HL-60 (cell line): ENCODE results near the gene ANKS3.
"Not testable (repeated sequence)": the region's sequence is repeated elsewhere in the genome, so short reads cannot be mapped to it uniquely, and the experiment has no call there.

ENCODE experiments used
- DNase-seq, 2 experiments: peaks; one replicate each; pipeline ENCODE4 v3.0.0-alpha.2; 2010 to 2020; ENCODE audit warnings: low read depth in 1 of 2, low spot score in 1 of 2
- H3K27ac ChIP-seq: fragments of 250-450 bp; sonication (Bioruptor Pico); replicated peaks from 2 replicates; pipeline ENCODE4 v1.5.1; 2020; ENCODE audit warnings: mild to moderate bottlenecking, moderate library complexity
- H3K27me3 ChIP-seq: fragments of 250-450 bp; sonication (Bioruptor Pico); 2 replicates; pipeline ENCODE4 v1.5.1; 2021; ENCODE audit warnings: mild to moderate bottlenecking, moderate library complexity; ENCODE audit not compliant: insufficient read depth, poor library complexity, severe bottlenecking
- H3K4me3 ChIP-seq: replicated peaks from 2 replicates; pipeline ENCODE4 v1.5.1; 2011; ENCODE audit warnings: mild to moderate bottlenecking, control low read depth, low read length; ENCODE audit not compliant: insufficient read depth
- CTCF ChIP-seq: IDR thresholded peaks from one replicate; pipeline ENCODE4 v1.5.1; 2011; ENCODE audit warnings: low read length, control low read depth, inconsistent platforms; ENCODE audit not compliant: insufficient read depth
- GABPA ChIP-seq: IDR thresholded peaks from 2 replicates; pipeline ENCODE4 v1.6.1; 2012; ENCODE audit warnings: low read depth
- POLR2AphosphoS5 ChIP-seq: IDR thresholded peaks from 2 replicates; pipeline ENCODE4 v1.6.1; 2012; ENCODE audit warnings: low read depth
- REST ChIP-seq: IDR thresholded peaks from 2 replicates; pipeline ENCODE4 v1.6.1; 2012; ENCODE audit warnings: low read depth; ENCODE audit not compliant: insufficient replicate concordance
- SPI1 ChIP-seq: IDR thresholded peaks from 2 replicates; pipeline ENCODE4 v1.6.1; 2012; ENCODE audit warnings: low read depth, mild to moderate bottlenecking, borderline replicate concordance

The ANKS3 gene

GRCh38 chr16:4743226-4743878 lies 9.3 kb upstream of the ANKS3 start:
- no peaks in the 10 kb centered on the region for H3K27me3 ChIP-seq
- DNase-seq, result no peak
- no peak overlapping the region for H3K27ac ChIP-seq
- no peak for TF ChIP-seq REST
- no peak overlapping the region for H3K4me3 ChIP-seq

- DNase-seq, H3K4me3 ChIP-seq, H3K27ac ChIP-seq, H3K27me3 ChIP-seq: not testable (repeated sequence)
These were observed 4.3 kb upstream of the ANKS3 start for GRCh38 chr16:4738370-4738769.

GRCh38 chr16:4737545-4737944 lies 3.5 kb upstream of the ANKS3 start:
- no peak overlapping the region for H3K4me3 ChIP-seq
- no peak for DNase-seq
- H3K27ac ChIP-seq, result no peak overlapping the region
- TF ChIP-seq SPI1 (no peak), GABPA (no peak), CTCF (no peak), REST (no peak), POLR2AphosphoS5 (no peak)
- no peaks in the 10 kb centered on the region for H3K27me3 ChIP-seq

- Histone ChIP-seq H3K27me3 (no peaks in the 10 kb centered on the region), H3K27ac (no peak overlapping the region), H3K4me3 (no peak overlapping the region)
- no peak for DNase-seq
- no peak for TF ChIP-seq REST
- no peak for TF ChIP-seq CTCF
- TF ChIP-seq GABPA, result no peak
- no peak for TF ChIP-seq SPI1
- no peak for TF ChIP-seq POLR2AphosphoS5
These were observed 2.5 kb upstream of the ANKS3 start for GRCh38 chr16:4736546-4736945.
